ENCODE data around the gene MRTFB. TPM values are rescaled to one million over a fixed set of nuclear protein-coding genes. Genes with fewer than 3 reads are reported as not detected.

MRTFB gene
- total and polyA plus RNA-seq, 2 of the 13 experiments (the other 11 are each of a cell fraction or from before 2014, with no cell fraction given), result 11.4 to 14.0 TPM

- TF ChIP-seq TEF (CRISPR knock-in tag; IDR thresholded peaks at IDR 0.05) (no peak), CEBPB (IDR thresholded peaks at IDR 0.05; ENCODE audit: borderline replicate concordance, low read depth, low read length) (peak; percentile 88), TBP (CRISPR knock-in tag; IDR thresholded peaks at IDR 0.05) (no peak), ZNF720 (CRISPR knock-in tag; IDR thresholded peaks at IDR 0.05) (no peak), ATF1 (CRISPR knock-in tag; IDR thresholded peaks at IDR 0.05) (no peak), HMGXB3 (CRISPR knock-in tag; IDR thresholded peaks at IDR 0.05; ENCODE audit: borderline replicate concordance) (no peak), PREB (CRISPR knock-in tag; IDR thresholded peaks at IDR 0.05) (no peak)
- H3K36me3 ChIP-seq (replicated peaks in 1 of 2; ENCODE audit: control insufficient read depth in 1 of 2, insufficient read depth in 2 of 2, low read length in 2 of 2), result peaks cover 5 to 22% of the 10 kb centered on the region in 2 experiments; a peak in 4 of 5 replicates
- DNase-seq (ENCODE audit: low spot score), result no peak
- intact Hi-C loops (cut with micrococcal nuclease; ENCODE audit: unreplicated experiment), result no loop called here
- no peaks in the 10 kb centered on the region for H4K20me1 ChIP-seq (ENCODE audit: insufficient read depth, low read length)
- in situ Hi-C loops (cut with HindIII; ENCODE audit: extremely low pct_ligation_motif_present, low pct_unique_long_range_greater_than_20kb), result no loop called here
- no peak overlapping the region for H3K4me2 ChIP-seq (ENCODE audit: low read depth, low read length)
- no TSS peak for BruUV-seq (replicated peaks)
- H3K79me2 ChIP-seq (ENCODE audit: insufficient read depth, low read length), result no peaks in the 10 kb centered on the region
- ChIA-PET CTCF (ENCODE audit: low intra/inter-chr PET ratio, low total read pairs) (no interaction called here), POLR2A (no interaction called here)
- H3K4me1 ChIP-seq (ENCODE audit: insufficient read depth, low read length), result no peaks in the 10 kb centered on the region
- no peak for ATAC-seq
- H3K27ac ChIP-seq (ENCODE audit: extremely low read length, insufficient read depth, low read length), result no peak overlapping the region
- H3K4me3 ChIP-seq (replicated peaks in 1 of 3; ENCODE audit: insufficient read depth in 1 of 3, low read depth in 2 of 3, low read length in 3 of 3), result no peak overlapping the region
- H3K9me3 ChIP-seq (ENCODE audit: low read length), result peaks cover 5% of the 10 kb centered on the region; the same call in 1 of the 2 replicates
- FAIRE-seq, result no peak
- 96% methylated on average over 7 of the region's 7 CpGs for WGBS (ENCODE audit: low lambda C conversion rate)
- H3K9ac ChIP-seq (ENCODE audit: insufficient read depth, low read depth, low read length), result no peak overlapping the region
- H3K27me3 ChIP-seq (ENCODE audit: control insufficient read depth in 1 of 2, insufficient read depth in 2 of 2, low read length in 2 of 2), result no peaks in the 10 kb centered on the region
- H2AFZ ChIP-seq (ENCODE audit: low read length), result no peak overlapping the region
Measured at GRCh38 chr16:14268073-14268472, 197.0 kb downstream of the MRTFB start.

All from HepG2 (cell line).